Esophagus squamous epithelium (tissue), 5 donors: ENCODE measurements around the gene EPS15. TPM values are rescaled to one million over a fixed set of nuclear protein-coding genes. Genes with fewer than 3 reads are reported as not detected.
"Not testable (repeated sequence)": the region's sequence is repeated elsewhere in the genome, so short reads cannot be mapped to it uniquely, and the experiment has no call there.

Source experiments
- DNase-seq: peaks from one replicate; lab custom pipeline; 2025; lab: John Stamatoyannopoulos, UW
- H3K27ac ChIP-seq, 4 donors: fragments of 200-600 bp; sonication (generic); one replicate each; pipeline ENCODE4 v1.5.1; 2016 to 2019; ENCODE audit warnings: mild to moderate bottlenecking in 1 of 4
- H3K27me3 ChIP-seq, 4 donors: fragments of 200-600 bp; sonication (generic); 1 replicate in 3 of 4; 2 replicates in 1 of 4; pipeline versions ENCODE4 v1.5.1 to v1.6.0; 2017 to 2021; ENCODE audit warnings: antibody characterized with exemption in 1 of 4
- H3K36me3 ChIP-seq, 3 donors: fragments of 200-600 bp; sonication (generic); one replicate each; pipeline ENCODE4 v1.5.1; 2016 to 2019
- H3K4me1 ChIP-seq, 3 donors: fragments of 200-600 bp; sonication (generic); one replicate each; pipeline ENCODE4 v1.5.1; 2017 to 2019
- H3K4me3 ChIP-seq, 4 donors: fragments of 200-600 bp; sonication (generic); 1 replicate in 3 of 4; 2 replicates in 1 of 4; pipeline ENCODE4 v1.5.1; 2016 to 2019; ENCODE audit warnings: mild to moderate bottlenecking in 2 of 4, moderate library complexity in 1 of 4
- H3K9me3 ChIP-seq, 3 donors: fragments of 200-600 bp; sonication (generic); one replicate each; pipeline ENCODE4 v1.5.1; 2016 to 2019
- CTCF ChIP-seq, 6 experiments: fragments of 450-650 bp in 4 of 6; fragments of 200-600 bp in 2 of 6; sonication (generic) in 2 of 6; IDR thresholded peaks; one replicate each; pipeline ENCODE4 v1.5.1; 2016 to 2019; ENCODE audit warnings: antibody characterized with exemption in 6 of 6, mild to moderate bottlenecking in 4 of 6, moderate library complexity in 4 of 6
- POLR2A ChIP-seq, 4 donors: fragments of 450-650 bp; IDR thresholded peaks; one replicate each; pipeline ENCODE4 v1.6.1; 2017; ENCODE audit warnings: antibody characterized with exemption in 4 of 4, mild to moderate bottlenecking in 4 of 4, moderate library complexity in 3 of 4
- WGBS, 2 donors: methylation state at CpG; one replicate each; pipeline ENCODE4 v1.1.5; 2018; 5-methylcytosine and 5-hydroxymethylcytosine counted together
- intact Hi-C: fragments of 100-400 bp; cut with DNase I; formaldehyde crosslinking; loops from one replicate; pipeline ENCODE4 v1.15.0; 2022
- total RNA-seq, 4 donors: library from RNA; depleted of rRNA; stranded (reverse); fragments of >200 nt; gene quantifications; one replicate each; pipeline ENCODE4 v1.1.0, GENCODE V29; 2016
- donor health status: DM: yes; HTN: yes; CAD: no.

Gene EPS15
- total RNA-seq, 4 donors from 2014 or later: 24.8 to 86.8 (median 46.8) TPM

GRCh38 chr1:51488372-51489050 is 30.6 kb downstream of the EPS15 start:
- no peak for DNase-seq
- no peak overlapping the region for H3K27ac ChIP-seq
- no peaks in the 10 kb centered on the region for H3K27me3 ChIP-seq
- no peak overlapping the region for H3K4me3 ChIP-seq
- TF ChIP-seq CTCF (IDR thresholded peaks at IDR 0.05) (no peak), POLR2A (IDR thresholded peaks at IDR 0.05) (no peak)
- peaks cover 0 to 37% (median 18%) of the 10 kb centered on the region in 3 donors for H3K4me1 ChIP-seq
- 64 to 73% methylated on average over 4 of the region's 4 CpGs for WGBS, 2 donors
- H3K9me3 ChIP-seq: no peaks in the 10 kb centered on the region
- no peaks in the 10 kb centered on the region for H3K36me3 ChIP-seq
- intact Hi-C loops: no loop called here

- WGBS, 2 donors: 76 to 100% methylated on average over 1 of the region's 1 CpG
- Histone ChIP-seq H3K4me1 (peaks cover 0 to 39% (median 18%) of the 10 kb centered on the region in 3 donors), H3K27ac (no peak overlapping the region), H3K27me3 (no peaks in the 10 kb centered on the region), H3K4me3 (no peak overlapping the region), H3K9me3 (no peaks in the 10 kb centered on the region), H3K36me3 (peaks cover 0 to under 1% (median 0%) of the 10 kb centered on the region in 3 donors)
- no peak for DNase-seq
- no peak for TF ChIP-seq POLR2A (IDR thresholded peaks at IDR 0.05)
- no peak for TF ChIP-seq CTCF (IDR thresholded peaks at IDR 0.05)
- intact Hi-C loops: no loop called here
Measured at GRCh38 chr1:51487628-51488027, 31.4 kb downstream of the EPS15 start.

- H3K27ac ChIP-seq: no peak overlapping the region
- H3K36me3 ChIP-seq: peaks cover 0 to 21% (median 0%) of the 10 kb centered on the region in 3 donors
- TF ChIP-seq POLR2A (IDR thresholded peaks at IDR 0.05): no peak
- TF ChIP-seq CTCF (IDR thresholded peaks at IDR 0.05): no peak
- no peaks in the 10 kb centered on the region for H3K27me3 ChIP-seq
- no peak for DNase-seq
- H3K9me3 ChIP-seq: no peaks in the 10 kb centered on the region
- peaks cover 0 to 24% (median 3%) of the 10 kb centered on the region in 3 donors for H3K4me1 ChIP-seq
- intact Hi-C loops: no loop called here
- no peak overlapping the region for H3K4me3 ChIP-seq
Measured at GRCh38 chr1:51484591-51484990, 34.5 kb downstream of the EPS15 start.

- H3K27me3 ChIP-seq: no peaks in the 10 kb centered on the region
- no peaks in the 10 kb centered on the region for H3K9me3 ChIP-seq
- 52 to 75% methylated on average over 4 of the region's 4 CpGs for WGBS, 2 donors
- H3K4me1 ChIP-seq: peaks cover 0 to 16% (median 0%) of the 10 kb centered on the region in 3 donors
- H3K4me3 ChIP-seq: no peak overlapping the region
- no peak for DNase-seq
- H3K27ac ChIP-seq: peak overlapping the region in 2 of 4 donors; percentile 9 to 20
- H3K36me3 ChIP-seq: peaks cover 0 to 31% (median 0%) of the 10 kb centered on the region in 3 donors
- TF ChIP-seq CTCF (IDR thresholded peaks at IDR 0.05) (no peak), POLR2A (IDR thresholded peaks at IDR 0.05) (no peak)
- intact Hi-C loops: no loop called here
Measured at GRCh38 chr1:51482881-51483280, 36.2 kb downstream of the EPS15 start.

GRCh38 chr1:51474832-51475620 is 44.0 kb downstream of the EPS15 start:
- DNase-seq, H3K9me3 ChIP-seq, H3K4me3 ChIP-seq, H3K27ac ChIP-seq, H3K27me3 ChIP-seq, intact Hi-C loops: not testable (repeated sequence)
- peaks cover 0 to 18% (median 3%) of the 10 kb centered on the region in 3 donors for H3K4me1 ChIP-seq
- WGBS, 2 donors: 82 to 84% methylated on average over 9 of the region's 9 CpGs
- H3K36me3 ChIP-seq: peaks cover 0 to 45% (median 0%) of the 10 kb centered on the region in 3 donors
